Caco-2 (cell line): ENCODE results near the gene KRT80. TPM values are rescaled to one million over a fixed set of nuclear protein-coding genes. Genes with fewer than 3 reads are reported as not detected.

ENCODE experiments used
- BruUV-seq: library from RNA; stranded (reverse); fragments of 400-500 nt; replicated peaks from 2 replicates; lab custom pipeline; 2021; lab: Mats Ljungman, UMichigan
- CTCF ChIA-PET: fragments of 300-600 bp; sonication (Branson Sonifier 250); formaldehyde crosslinking; loops from one replicate; lab custom pipeline; 2022; ENCODE audit warnings: antibody characterized with exemption; lab: Charles Lee
- POLR2A ChIA-PET: fragments of 300-600 bp; sonication (Branson Sonifier 250); formaldehyde crosslinking; loops from one replicate; lab custom pipeline; 2022; ENCODE audit warnings: antibody characterized with exemption; lab: Charles Lee
- DNase-seq, 2 experiments: peaks; one replicate each; pipeline versions ENCODE4 v3.0.0 to v3.0.0-alpha.2; 2020 to 2022
- H3K27me3 ChIP-seq: replicated peaks from 2 replicates; pipeline ENCODE4 v1.6.0; 2011; ENCODE audit warnings: low read length; ENCODE audit not compliant: control insufficient read depth, insufficient read depth
- H3K36me3 ChIP-seq: 2 replicates; pipeline ENCODE4 v1.5.1; 2011; ENCODE audit warnings: low read length; ENCODE audit not compliant: control insufficient read depth, insufficient read depth
- H3K4me1 ChIP-seq: fragments of 250-450 bp; sonication (Bioruptor Pico); 2 replicates; pipeline ENCODE4 v1.5.1; 2020; ENCODE audit warnings: mild to moderate bottlenecking
- H3K4me3 ChIP-seq: 2 replicates; pipeline ENCODE4 v1.5.1; 2011; ENCODE audit warnings: low read depth, mild to moderate bottlenecking, control low read depth, low read length
- H3K9me3 ChIP-seq: fragments of 250-450 bp; sonication (Bioruptor Pico); 2 replicates; pipeline ENCODE4 v1.5.1; 2020; ENCODE audit warnings: mild to moderate bottlenecking, moderate library complexity
- H3K27ac Mint-ChIP-seq: one replicate; pipeline ENCODE4 v1.8.0; 2022; ENCODE audit warnings: mixed read lengths; ENCODE audit not compliant: unreplicated experiment
- H3K27me3 Mint-ChIP-seq: one replicate; pipeline ENCODE4 v1.8.0; 2022; ENCODE audit warnings: mixed read lengths; ENCODE audit not compliant: insufficient read depth, unreplicated experiment
- H3K36me3 Mint-ChIP-seq: one replicate; pipeline ENCODE4 v1.8.0; 2022; ENCODE audit warnings: mild to moderate bottlenecking, mixed read lengths; ENCODE audit not compliant: insufficient read depth, unreplicated experiment
- H3K4me1 Mint-ChIP-seq: one replicate; pipeline ENCODE4 v1.8.0; 2022; ENCODE audit warnings: low read depth, mixed read lengths; ENCODE audit not compliant: unreplicated experiment
- H3K4me3 Mint-ChIP-seq: one replicate; pipeline ENCODE4 v1.8.0; 2022; ENCODE audit warnings: mild to moderate bottlenecking, moderate library complexity, mixed read lengths; ENCODE audit not compliant: unreplicated experiment
- H3K9me3 Mint-ChIP-seq: one replicate; pipeline ENCODE4 v1.8.0; 2022; ENCODE audit warnings: mixed read lengths; ENCODE audit not compliant: unreplicated experiment
- CTCF ChIP-seq, 2 experiments: fragments of 200-600 bp in 1 of 2; IDR thresholded peaks; 1 replicate in 1 of 2; 2 replicates in 1 of 2; pipeline versions ENCODE4 v1.5.1 to v1.8.0; 2011 to 2022; ENCODE audit warnings: antibody characterized with exemption in 1 of 2, control low read depth in 1 of 2, inconsistent platforms in 1 of 2, low read depth in 1 of 2, low read length in 1 of 2, mild to moderate bottlenecking in 1 of 2, moderate library complexity in 1 of 2; ENCODE audit not compliant: insufficient read depth in 1 of 2, severe bottlenecking in 1 of 2, unreplicated experiment in 1 of 2
- intact Hi-C: fragments of 100-400 bp; cut with micrococcal nuclease; formaldehyde crosslinking; loops from one replicate; pipeline ENCODE4 v1.10.0; 2022; ENCODE audit not compliant: unreplicated experiment
- total RNA-seq: library from RNA; stranded (reverse); gene quantifications from 2 replicates; pipeline ENCODE4 v1.2.3, GENCODE V29; 2022

The KRT80 gene
- total RNA-seq, 1 experiment from 2014 or later = 0.29 TPM

GRCh38 chr12:52123487-52124186 lies 68.2 kb downstream of the KRT80 start:
- no peaks in the 10 kb centered on the region for H3K36me3 ChIP-seq
- POLR2A ChIA-PET = no interaction called here
- DNase-seq = no peak
- no peak overlapping the region for H3K4me3 ChIP-seq
- no TSS peak for BruUV-seq
- Mint-ChIP-seq H3K27ac (no peak overlapping the region), H3K36me3 (no peaks in the 10 kb centered on the region), H3K4me1 (peaks cover 17% of the 10 kb centered on the region), H3K9me3 (no peaks in the 10 kb centered on the region), H3K4me3 (no peak overlapping the region), H3K27me3 (no peaks in the 10 kb centered on the region)
- intact Hi-C loops = no loop called here
- H3K9me3 ChIP-seq = no peaks in the 10 kb centered on the region
- TF ChIP-seq CTCF (IDR thresholded peaks at IDR 0.05; ENCODE audit: insufficient read depth in 1 of 2, low read depth in 1 of 2, low read length in 1 of 2, severe bottlenecking in 1 of 2, unreplicated experiment in 1 of 2) = no peak
- no peaks in the 10 kb centered on the region for H3K27me3 ChIP-seq
- CTCF ChIA-PET = interaction anchor here (0.6 to 5.8 kb wide), 9 partner anchors 17 to 956 kb away, joined by 3 to 63 read pairs (median 4); partner anchors contain the start of gene SPRYD3
- H3K4me1 ChIP-seq = peaks cover 15% of the 10 kb centered on the region

GRCh38 chr12:52122904-52123303 lies 68.9 kb downstream of the KRT80 start:
- BruUV-seq = no TSS peak
- H3K9me3 ChIP-seq = no peaks in the 10 kb centered on the region
- ChIA-PET CTCF (interaction anchor here (0.6 to 5.8 kb wide), 4 partner anchors 93 to 268 kb away, joined by 3 to 63 read pairs (median 6); no protein-coding TSS in a partner anchor), POLR2A (no interaction called here)
- H3K27me3 Mint-ChIP-seq = no peaks in the 10 kb centered on the region
- no peak overlapping the region for H3K4me3 ChIP-seq
- no peaks in the 10 kb centered on the region for H3K9me3 Mint-ChIP-seq
- intact Hi-C loops = loop anchor here (1.0 kb wide), 1 partner anchor 98 kb away; no protein-coding TSS in a partner anchor
- H3K4me3 Mint-ChIP-seq = no peak overlapping the region
- H3K36me3 ChIP-seq = no peaks in the 10 kb centered on the region
- DNase-seq = no peak
- H3K36me3 Mint-ChIP-seq = no peaks in the 10 kb centered on the region
- H3K27me3 ChIP-seq = no peaks in the 10 kb centered on the region
- no peak overlapping the region for H3K27ac Mint-ChIP-seq
- H3K4me1 ChIP-seq = peaks cover 19% of the 10 kb centered on the region
- H3K4me1 Mint-ChIP-seq = peaks cover 17% of the 10 kb centered on the region
- TF ChIP-seq CTCF (IDR thresholded peaks at IDR 0.05; ENCODE audit: insufficient read depth in 1 of 2, low read depth in 1 of 2, low read length in 1 of 2, severe bottlenecking in 1 of 2, unreplicated experiment in 1 of 2) = no peak

- Mint-ChIP-seq H3K27me3 (no peaks in the 10 kb centered on the region), H3K36me3 (no peaks in the 10 kb centered on the region), H3K9me3 (no peaks in the 10 kb centered on the region), H3K27ac (no peak overlapping the region), H3K4me1 (peaks cover 17% of the 10 kb centered on the region), H3K4me3 (no peak overlapping the region)
- no peak for TF ChIP-seq CTCF (IDR thresholded peaks at IDR 0.05; ENCODE audit: insufficient read depth in 1 of 2, low read depth in 1 of 2, low read length in 1 of 2, severe bottlenecking in 1 of 2, unreplicated experiment in 1 of 2)
- DNase-seq = no peak
- Histone ChIP-seq H3K27me3 (no peaks in the 10 kb centered on the region), H3K4me3 (no peak overlapping the region), H3K4me1 (peaks cover 19% of the 10 kb centered on the region), H3K36me3 (no peaks in the 10 kb centered on the region), H3K9me3 (no peaks in the 10 kb centered on the region)
- no TSS peak for BruUV-seq
- ChIA-PET POLR2A (no interaction called here), CTCF (interaction anchor here (0.7 to 5.8 kb wide), 2 partner anchors 97 to 268 kb away, joined by 5 to 63 read pairs; no protein-coding TSS in a partner anchor)
- intact Hi-C loops = loop anchor here (1.0 kb wide), 1 partner anchor 97 kb away; no protein-coding TSS in a partner anchor
These were observed 69.3 kb downstream of the KRT80 start for GRCh38 chr12:52122540-52122871.
